Esophagus muscularis mucosa (tissue), 3 donors: Measurements from ENCODE around the gene BAIAP2.

Source experiments
- POLR2A ChIP-seq: fragments of 450-650 bp; IDR thresholded peaks from one replicate; pipeline ENCODE4 v1.6.1; 2017; ENCODE audit warnings: antibody characterized with exemption, moderate library complexity, mild to moderate bottlenecking, low read depth
- POLR2AphosphoS5 ChIP-seq, 2 donors: sonication (generic); formaldehyde crosslinking; IDR thresholded peaks; one replicate each; pipeline ENCODE4 v1.6.1; 2017; ENCODE audit warnings: antibody characterized with exemption in 2 of 2
- TF ChIP-seq, protein P1 (sequence below), 3 experiments: fragments of 200-600 bp in 2 of 3; fragments of 450-650 bp in 1 of 3; sonication (generic) in 2 of 3; IDR thresholded peaks; one replicate each; pipeline ENCODE4 v1.5.1; 2017 to 2019; ENCODE audit warnings: antibody characterized with exemption in 3 of 3, mild to moderate bottlenecking in 2 of 3, moderate library complexity in 1 of 3

- TF ChIP-seq, protein P1, sequence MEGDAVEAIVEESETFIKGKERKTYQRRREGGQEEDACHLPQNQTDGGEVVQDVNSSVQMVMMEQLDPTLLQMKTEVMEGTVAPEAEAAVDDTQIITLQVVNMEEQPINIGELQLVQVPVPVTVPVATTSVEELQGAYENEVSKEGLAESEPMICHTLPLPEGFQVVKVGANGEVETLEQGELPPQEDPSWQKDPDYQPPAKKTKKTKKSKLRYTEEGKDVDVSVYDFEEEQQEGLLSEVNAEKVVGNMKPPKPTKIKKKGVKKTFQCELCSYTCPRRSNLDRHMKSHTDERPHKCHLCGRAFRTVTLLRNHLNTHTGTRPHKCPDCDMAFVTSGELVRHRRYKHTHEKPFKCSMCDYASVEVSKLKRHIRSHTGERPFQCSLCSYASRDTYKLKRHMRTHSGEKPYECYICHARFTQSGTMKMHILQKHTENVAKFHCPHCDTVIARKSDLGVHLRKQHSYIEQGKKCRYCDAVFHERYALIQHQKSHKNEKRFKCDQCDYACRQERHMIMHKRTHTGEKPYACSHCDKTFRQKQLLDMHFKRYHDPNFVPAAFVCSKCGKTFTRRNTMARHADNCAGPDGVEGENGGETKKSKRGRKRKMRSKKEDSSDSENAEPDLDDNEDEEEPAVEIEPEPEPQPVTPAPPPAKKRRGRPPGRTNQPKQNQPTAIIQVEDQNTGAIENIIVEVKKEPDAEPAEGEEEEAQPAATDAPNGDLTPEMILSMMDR (IDR thresholded peaks at IDR 0.05) = no peak
- TF ChIP-seq POLR2AphosphoS5 (IDR thresholded peaks at IDR 0.05) (no peak), POLR2A (no peak)
These were observed 30.5 kb downstream of the BAIAP2 start for GRCh38 chr17:81065500-81065899.
